Activated T-cell treated with anti-CD3 and anti-CD28 coated beads for 1 hour (primary cell): ENCODE results near the gene PTPRN2.

Experiments
- DNase-seq: peaks from one replicate; pipeline ENCODE4 v3.0.0-alpha.2; 2020; ENCODE audit warnings: low read depth

The PTPRN2 gene

GRCh38 chr7:157811946-157812345 lies 775.7 kb downstream of the PTPRN2 start:
- no peak for DNase-seq

- DNase-seq, result no peak
Measured at GRCh38 chr7:157809863-157810851, 777.5 kb downstream of the PTPRN2 start.

DNA sequence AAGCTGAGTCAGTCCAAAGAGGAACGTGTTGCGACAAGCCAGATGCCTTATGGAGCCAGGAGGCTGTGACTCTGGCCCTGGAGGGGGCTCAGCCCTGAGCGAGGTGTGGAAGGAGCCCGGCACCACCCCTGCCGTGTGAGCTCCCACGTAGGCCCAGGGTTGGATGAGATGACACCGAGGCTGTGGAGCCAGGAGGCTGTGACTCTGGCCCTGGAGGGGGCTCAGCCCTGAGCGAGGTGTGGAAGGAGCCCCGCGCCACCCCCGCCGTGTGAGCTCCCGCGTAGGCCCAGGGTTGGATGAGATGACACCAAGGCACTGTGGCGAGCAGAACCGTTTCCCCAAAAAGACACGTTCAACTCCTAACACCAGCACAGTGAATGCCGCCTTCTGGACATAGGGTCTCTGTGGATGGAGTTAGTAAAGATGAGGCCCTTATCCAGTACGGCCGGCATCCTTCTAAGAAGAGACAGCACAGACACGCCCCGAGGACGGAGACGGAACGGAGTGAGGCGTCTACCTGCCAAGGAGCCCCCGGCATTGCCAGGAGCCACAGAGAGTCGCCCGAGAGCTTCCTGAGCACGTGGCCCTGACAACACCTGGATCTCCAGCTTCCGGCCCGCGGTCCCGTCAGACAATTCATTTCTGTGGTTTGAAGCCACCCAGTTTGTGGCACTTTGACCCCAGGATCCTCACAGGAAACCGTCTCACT lies 778.3 kb downstream of the PTPRN2 start:
- no peak for DNase-seq

GRCh38 chr7:157808042-157808441 lies 779.6 kb downstream of the PTPRN2 start:
- no peak for DNase-seq

- no peak for DNase-seq
Measured at GRCh38 chr7:157807510-157807909, 780.1 kb downstream of the PTPRN2 start.

GRCh38 chr7:157806711-157807110 lies 780.9 kb downstream of the PTPRN2 start:
- no peak for DNase-seq

DNA sequence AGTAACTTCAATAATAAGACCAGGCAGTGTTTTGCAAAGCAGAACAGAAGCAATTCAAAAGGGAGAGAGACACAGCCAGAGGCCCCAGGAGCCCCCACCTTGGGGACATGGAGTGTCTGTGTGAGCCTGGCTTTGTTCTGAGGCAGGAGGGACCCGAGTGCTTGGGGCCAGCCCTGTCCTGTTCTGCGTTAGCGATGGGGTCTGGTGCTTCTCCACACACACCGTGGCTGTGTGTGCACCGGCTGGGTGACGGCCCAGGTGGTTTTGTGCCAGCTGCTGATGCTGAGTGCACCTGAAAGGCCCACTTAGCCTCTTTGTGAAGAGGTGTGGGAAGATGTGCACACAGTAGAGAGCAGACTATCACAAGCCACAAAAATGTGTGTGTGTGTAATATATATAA lies 781.9 kb downstream of the PTPRN2 start:
- no peak for DNase-seq

- no peak for DNase-seq
Measured at GRCh38 chr7:157803906-157804305, 783.7 kb downstream of the PTPRN2 start.

- DNase-seq, result no peak
Measured at GRCh38 chr7:157801971-157802675, 785.5 kb downstream of the PTPRN2 start.

DNA sequence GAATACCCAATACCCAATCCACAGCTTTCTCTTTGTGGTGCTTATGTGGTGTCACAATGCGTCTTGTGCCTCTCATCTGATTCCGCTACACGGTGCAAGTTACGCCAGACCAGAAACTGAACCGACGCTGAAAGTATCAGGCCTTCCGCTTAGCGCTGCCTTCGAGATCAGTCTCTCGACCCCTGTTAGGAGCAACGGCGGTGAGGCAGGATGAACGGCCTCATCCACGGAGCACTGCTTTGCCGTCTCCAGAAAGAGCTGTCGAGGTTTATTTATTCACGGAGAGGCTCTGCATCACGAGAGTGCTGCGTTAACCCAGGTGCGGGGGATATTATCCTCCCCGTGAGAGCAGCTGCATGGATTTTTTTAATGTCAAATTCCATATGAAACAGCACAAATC lies 786.5 kb downstream of the PTPRN2 start:
- no peak for DNase-seq

- no peak for DNase-seq
Measured at GRCh38 chr7:157800281-157800680, 787.3 kb downstream of the PTPRN2 start.

GRCh38 chr7:157799076-157799685 lies 788.4 kb downstream of the PTPRN2 start:
- no peak for DNase-seq

- no peak for DNase-seq
Measured at GRCh38 chr7:157797361-157797760, 790.3 kb downstream of the PTPRN2 start.

DNA sequence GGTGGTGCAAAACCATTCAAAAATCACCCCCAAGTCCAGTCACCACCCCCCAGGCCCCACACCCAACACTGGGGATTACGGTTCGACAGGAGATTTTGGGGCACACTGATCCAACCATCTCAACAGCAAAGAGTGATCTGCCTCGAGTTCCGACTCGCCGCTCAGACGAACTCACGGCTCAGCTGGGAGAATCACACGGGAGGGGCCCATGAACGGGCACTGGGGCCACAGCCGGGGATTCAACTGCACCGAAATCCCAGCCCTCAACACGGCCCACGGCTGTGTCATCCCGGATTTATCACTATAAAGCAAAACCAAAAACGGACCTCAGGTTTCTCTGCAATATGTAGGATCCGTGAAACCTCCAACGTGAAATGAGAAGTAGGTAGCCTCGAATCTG lies 790.8 kb downstream of the PTPRN2 start:
- DNase-seq, result no peak

- no peak for DNase-seq
Measured at GRCh38 chr7:157795643-157796042, 792.0 kb downstream of the PTPRN2 start.

DNA sequence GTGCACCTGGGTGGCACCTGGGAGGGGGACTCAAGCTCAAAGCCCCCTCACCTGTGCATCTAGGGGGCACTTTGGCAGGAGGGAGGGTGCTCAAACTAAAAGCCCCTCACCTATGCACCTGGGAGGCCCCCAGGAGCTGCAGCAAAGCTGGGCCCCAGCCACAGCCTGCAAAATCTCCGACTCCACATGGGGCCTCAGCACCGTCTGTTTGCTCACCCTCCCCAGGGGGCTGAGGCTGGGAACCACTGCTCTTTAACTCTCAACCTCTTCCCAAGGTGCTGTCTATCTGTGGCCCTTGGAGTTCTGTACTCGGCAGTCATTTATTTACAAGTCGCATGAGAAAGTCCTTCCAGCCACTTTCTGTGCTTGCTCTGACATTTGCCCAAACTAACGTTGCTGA lies 792.4 kb downstream of the PTPRN2 start:
- DNase-seq, result no peak

DNA sequence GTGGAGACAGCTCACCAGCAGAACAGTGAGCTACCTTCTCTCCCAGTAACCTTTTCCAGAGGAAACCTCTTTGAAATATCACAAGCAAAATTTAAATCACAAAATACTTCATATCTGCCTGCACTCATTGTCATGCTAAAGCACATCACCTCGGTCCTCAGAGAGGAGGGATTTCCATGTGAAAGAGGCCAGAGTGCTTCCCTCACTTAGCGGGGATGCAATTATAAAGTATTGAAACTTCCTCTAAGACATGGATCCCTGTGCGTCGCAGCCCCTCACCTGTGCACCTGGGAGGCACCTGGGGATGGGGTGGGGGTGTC lies 792.9 kb downstream of the PTPRN2 start:
- DNase-seq, result no peak

DNA sequence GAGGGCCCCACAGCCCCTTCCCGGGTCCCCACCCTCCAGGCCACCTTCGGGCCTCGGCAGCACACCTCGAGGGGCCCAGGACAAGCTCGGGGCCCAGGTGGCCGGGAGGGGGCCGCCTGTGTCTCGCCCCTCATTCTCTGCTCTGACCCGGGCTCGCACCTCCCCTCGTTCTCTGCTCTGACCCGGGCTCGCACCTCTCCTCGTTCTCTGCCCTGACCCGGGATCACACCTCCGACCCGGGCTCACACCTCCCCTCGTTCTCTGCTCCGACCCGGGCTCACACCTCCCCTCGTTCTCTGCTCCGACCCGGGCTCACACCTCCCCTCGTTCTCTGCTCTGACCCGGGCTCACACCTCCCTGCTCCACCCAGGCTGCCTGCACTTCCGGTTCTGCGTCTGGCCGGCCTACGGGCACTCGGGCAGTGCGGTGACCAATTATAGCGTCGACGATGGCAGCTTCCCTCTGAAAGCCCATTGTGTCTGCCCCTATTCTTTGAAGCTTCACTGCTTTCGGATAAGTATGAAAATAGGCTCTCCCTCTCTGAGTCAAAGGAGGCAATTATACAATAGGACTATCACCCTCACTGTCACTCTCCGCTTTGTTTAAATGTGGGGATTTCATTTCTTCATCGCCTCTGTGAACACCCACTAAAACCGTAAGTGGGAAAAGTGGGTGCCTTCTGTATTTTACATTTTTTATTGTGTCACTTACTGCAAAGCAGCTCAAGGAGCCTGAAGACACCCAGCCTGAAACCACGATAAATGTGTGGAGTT lies 793.5 kb downstream of the PTPRN2 start:
- DNase-seq, result no peak

- DNase-seq, result no peak
Measured at GRCh38 chr7:157793087-157793353, 794.6 kb downstream of the PTPRN2 start.

- no peak for DNase-seq
Measured at GRCh38 chr7:157792241-157793086, 795.2 kb downstream of the PTPRN2 start.

- DNase-seq, result no peak
Measured at GRCh38 chr7:157791666-157792065, 796.0 kb downstream of the PTPRN2 start.
